ENCODE results near the gene RASA3.
"Not testable (repeated sequence)": the region's sequence is repeated elsewhere in the genome, so short reads cannot be mapped to it uniquely, and the experiment has no call there.

Gene RASA3

DNA sequence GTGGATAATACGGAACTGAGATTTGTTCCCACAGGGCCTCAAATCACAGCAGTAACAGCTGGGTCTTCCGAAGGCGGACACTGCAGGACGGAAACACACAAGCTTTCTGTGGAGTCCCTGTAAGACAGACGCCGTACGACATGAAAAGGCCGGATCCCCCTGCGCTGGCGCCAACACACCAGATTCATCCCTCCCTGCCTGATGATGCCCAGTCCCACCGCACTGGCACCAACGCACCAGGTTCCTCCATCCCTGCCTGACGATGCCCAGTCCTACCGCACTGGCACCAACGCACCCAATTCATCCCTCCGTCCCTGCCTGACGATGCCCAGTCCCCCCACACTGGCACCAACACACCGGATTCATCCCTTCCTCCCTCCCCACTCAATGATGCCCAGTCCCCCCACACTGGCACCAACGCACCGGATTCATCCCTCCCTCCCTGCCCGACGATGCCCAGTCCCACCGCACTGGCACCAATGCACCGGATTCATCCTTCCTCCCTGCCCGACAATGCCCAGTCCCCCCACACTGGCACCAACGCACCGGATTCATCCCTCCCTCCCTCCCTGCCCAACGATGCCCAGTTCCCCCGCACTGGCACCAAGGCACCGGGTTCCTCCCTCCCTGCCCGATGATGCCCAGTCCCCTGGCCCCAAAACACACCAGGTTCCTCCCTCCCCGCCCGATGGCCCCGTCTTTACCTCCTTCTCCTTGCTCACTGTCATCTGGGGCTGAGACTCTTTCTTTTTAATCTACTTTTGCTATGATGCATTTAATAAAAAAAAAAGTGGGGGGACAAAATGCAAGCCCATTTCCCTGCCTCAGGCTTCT lies 55.1 kb downstream of the RASA3 start:
- DNase-seq = no peak

DNA sequence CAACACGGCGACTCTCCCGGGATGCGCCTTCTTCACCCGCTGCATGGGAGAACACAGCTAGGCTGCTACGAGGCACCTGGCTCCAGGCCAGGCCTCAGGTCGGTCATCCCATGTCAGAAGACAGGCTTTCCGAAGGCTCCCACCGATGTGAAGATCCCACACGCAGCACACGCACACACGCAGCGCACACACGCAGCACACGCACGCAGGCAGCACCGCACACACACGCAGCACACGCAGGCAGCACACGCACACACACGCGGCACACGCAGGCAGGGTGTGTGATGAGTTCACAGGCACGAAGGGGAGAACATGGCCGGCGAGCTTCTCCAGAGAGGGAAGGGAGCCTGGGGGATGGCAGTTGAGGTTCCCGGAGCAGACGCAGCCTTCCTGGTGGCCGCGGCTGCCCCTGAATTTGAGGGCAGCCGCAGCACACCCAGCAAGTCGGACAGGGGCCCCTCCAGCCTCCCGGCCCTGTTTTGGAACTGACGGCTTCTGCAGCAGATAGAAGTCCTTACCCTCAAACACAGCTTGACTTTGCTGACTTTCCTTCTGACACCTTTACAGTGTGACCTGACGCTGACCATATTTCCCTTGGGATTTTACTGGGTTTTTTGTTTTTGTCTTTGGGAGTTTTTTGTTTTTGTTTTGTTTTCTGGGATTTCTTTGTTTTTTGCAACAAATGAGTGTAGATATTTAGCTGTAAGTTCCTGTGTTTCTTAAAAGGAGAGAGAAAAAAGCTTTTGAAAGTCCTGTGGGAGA lies 55.9 kb downstream of the RASA3 start:
- DNase-seq = no peak

DNA sequence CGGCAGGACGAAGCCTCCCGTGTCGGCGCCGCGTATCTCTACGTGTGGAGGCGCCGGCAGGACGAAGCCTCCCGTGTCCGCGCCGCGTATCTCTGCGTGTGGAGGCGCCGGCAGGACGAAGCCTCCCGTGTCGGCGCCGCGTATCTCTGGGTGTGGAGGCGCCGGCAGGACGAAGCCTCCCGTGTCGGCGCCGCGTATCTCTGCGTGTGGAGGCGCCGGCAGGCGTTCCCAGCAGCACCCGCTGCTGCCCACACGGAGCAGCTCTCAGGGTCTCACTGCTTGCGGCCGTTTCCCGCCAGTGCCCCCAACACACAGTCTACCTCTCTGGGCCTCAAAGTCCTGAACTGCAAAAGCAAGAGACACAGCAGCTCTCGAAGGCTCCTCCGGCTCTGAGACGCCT lies 56.6 kb downstream of the RASA3 start:
- DNase-seq = not testable (repeated sequence)

DNA sequence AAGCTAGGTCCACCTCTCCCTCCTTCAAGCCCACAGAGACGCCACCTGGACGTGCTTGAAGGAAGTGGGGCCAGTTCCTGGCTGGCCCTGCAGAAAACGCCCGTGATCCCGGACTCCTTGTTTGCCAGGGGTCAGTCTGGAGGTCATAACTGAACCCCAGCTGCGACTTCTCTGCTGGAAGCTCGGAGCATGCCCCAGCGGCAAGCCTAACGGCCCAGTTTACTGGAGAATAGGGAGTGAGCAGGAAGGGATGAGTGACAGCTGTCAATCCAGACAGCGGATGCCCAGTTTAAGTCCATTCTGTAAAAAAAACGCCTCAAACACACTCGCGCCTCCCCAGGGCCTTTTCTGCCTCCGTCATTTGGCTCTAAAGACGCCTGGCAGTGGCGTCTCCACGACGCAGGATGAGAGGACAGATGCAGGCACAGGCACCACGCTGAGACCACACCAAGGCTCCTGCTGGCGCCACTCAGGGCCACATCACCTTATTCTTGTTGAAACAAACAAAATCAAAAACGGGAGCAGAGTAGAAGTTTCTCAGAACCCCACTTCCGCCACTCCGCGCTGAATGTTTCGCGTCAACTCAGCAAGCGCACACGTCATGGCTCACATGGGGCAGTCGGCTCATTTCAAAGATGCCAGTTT lies 57.6 kb downstream of the RASA3 start:
- no peak for DNase-seq

DNA sequence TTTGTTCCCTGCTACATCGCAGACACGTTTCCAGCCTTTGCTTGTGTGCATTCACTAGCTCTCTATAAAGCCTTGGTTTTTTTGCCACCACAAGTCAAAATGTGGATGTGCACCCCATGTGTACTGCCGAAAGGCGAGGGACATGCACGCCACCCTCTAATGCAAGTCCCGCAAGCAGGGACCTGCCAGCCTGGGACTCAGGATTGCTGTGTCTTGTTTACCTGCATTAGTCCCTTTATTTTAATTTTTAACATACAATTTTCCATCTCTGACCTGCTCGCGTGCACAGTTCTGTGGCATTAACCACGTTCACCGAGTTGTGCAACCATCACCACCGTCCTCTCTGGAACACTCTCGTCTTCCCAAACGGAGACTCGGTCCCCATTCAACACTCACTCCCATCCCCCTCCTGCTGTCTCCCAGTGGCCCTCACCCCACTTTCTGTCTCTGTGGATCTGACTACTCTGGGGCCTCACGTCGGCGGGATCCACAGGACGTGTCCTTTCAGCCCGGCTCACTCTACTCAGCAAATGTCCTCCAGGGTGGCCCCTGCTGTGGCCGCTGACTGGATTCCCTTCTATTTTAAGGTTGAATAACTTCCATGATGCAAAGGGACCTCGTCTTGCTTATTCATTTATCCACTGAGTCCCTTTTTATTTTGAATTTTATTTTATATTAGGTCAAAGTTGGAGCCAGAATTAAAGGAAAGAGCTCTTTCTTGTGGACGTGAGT lies 58.4 kb downstream of the RASA3 start:
- no peak for DNase-seq

DNA sequence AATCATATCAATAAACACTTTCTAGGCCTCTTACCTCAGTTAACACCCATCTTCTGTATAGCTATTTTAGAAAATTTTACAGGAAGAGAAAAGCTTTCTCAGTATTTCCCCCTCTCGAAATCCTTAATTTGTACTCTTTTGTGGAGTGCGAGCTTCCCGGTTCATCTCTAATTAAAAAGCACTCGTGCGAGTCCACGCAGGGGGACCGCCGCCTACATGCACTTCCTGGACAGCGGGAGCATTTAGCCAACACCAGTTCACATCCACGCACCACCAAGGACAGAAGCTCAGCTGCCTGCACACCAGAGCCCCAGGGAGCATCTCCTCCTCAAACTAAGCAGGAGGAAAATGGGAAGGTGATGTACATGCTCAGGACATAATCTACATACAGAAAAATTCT lies 60.0 kb downstream of the RASA3 start:
- DNase-seq = no peak

DNA sequence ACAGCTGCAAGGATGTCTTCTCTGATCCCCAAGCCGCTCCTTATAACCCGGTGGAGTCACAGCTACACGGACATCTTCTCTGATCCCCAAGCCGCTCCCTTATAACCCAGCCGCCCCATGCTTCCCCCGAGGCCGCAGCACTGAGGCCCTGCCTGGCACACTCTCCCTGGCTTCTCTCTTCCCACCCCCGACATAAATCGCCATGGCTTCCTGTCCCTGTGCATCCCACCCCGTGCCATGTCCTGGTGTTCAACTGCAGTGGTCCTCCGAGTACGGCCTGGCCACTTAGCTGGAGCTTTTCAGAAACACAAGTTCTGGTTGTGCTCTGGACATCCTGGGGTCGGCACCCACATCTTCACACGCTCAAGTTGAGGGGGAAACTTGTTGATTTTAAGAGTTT lies 60.4 kb downstream of the RASA3 start:
- no peak for DNase-seq

DNA sequence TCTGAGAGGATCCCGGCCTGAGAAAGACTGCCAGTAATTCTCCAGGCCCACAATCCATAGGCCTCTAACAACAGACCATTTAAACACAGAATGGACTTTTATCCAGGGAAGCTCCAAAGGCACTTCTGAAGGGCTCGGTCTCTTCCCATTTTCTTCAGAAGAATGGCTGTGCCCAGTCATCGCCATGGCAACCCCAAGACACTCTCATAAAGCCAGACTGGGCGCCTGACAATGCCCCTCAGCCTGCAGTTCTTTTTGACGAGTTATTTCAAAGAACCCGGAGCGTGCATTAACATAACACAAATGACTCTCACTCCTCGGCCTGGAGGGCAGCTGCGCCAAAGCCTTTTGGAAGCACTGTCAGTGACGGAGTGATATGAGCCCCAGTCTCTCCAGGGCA lies 61.0 kb downstream of the RASA3 start:
- no peak for DNase-seq

DNA sequence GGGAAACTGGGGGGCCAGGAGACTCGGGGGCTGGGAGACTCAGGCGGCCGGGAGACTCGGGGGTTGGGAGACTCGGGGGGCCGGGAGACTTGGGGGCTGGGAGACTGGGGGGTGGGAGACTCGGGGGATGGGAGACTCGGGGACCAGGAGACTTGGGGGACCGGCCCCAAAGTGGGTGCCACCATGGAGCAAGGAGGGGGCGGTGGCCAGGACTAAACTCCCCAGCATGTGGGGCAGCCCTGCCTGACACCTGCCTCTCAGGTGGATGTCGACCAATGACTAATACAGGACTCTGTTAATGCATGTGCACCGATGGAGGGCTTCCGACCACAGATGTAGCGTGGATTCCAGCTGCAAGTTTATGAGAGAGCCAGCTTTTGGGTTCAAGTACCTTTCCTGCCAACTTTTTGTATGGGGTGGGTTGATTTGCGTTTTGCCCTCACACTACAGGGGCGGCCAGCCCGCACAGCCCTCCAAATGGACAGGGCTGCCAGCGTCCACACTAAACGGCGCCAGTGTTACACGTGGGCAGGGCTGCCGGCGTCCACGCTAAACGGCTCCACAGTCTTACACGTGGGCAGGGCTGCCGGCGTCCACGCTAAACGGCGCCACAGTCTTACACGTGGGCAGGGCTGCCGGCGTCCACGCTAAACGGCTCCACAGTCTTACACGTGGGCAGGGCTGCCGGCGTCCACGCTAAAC lies 62.2 kb downstream of the RASA3 start:
- DNase-seq = no peak

DNA sequence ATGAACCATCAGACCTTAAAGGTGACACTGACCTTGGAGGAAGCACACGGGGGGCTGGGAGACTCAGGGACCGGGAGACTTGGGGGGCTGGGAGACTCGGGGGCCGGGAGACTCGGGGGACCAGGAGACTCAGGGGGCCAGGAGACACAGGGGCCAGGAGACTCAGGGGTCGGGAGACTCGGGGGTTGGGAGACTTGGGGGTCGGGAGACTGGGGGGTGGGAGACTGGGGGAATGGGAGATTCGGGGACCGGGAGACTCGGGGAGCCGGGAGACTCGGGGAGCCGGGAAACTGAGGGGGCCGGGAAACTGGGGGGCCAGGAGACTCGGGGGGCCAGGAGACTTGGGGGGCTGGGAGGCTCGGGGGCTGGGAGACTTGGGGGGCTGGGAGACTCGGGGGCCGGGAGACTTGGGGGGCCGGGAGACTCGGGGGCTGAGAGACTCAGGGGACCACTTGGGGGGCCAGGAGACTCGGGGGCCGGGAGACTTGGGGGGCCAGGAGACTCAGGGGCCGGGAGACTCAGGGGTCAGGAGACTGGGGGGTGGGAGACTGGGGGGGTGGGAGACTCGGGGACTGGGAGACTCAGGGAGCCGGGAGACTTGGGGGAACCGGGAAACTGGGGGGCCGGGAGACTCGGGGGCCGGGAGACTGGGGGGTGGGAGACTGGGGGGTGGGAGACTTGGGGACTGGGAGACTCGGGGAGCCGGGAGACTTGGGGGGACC lies 62.9 kb downstream of the RASA3 start:
- DNase-seq = no peak

DNA sequence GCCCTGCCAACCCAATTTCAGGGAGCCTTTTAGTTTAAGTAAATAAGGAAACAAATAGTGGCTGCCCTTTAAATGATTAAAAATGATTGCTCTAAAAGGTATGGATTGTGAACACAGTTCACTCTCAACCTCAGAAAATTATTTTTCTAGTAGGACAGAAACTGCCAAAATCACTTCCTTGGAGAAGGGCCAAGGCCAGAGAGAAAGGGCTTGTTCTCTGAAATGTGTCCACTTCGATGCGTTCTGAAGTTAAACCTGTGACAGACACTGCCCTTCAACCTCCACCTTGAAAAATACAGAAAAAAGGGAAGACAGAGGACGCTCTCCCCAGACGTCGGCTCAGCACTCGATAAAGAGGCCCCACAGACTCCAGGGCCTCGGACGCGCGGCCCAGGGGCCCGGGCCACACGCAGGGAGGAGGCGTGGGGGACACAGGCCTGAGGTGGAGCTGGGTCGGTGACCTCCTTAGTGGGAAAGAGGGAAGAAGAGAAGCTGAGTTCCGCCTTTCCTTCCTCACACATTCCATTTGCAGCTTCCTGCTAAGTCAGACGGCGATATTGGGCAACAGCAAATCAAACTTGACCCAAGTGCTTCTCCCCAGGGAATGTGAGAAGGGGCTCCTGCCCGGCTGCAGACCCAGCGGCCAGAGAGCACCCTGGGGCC lies 63.6 kb downstream of the RASA3 start:
- DNase-seq = no peak

DNA sequence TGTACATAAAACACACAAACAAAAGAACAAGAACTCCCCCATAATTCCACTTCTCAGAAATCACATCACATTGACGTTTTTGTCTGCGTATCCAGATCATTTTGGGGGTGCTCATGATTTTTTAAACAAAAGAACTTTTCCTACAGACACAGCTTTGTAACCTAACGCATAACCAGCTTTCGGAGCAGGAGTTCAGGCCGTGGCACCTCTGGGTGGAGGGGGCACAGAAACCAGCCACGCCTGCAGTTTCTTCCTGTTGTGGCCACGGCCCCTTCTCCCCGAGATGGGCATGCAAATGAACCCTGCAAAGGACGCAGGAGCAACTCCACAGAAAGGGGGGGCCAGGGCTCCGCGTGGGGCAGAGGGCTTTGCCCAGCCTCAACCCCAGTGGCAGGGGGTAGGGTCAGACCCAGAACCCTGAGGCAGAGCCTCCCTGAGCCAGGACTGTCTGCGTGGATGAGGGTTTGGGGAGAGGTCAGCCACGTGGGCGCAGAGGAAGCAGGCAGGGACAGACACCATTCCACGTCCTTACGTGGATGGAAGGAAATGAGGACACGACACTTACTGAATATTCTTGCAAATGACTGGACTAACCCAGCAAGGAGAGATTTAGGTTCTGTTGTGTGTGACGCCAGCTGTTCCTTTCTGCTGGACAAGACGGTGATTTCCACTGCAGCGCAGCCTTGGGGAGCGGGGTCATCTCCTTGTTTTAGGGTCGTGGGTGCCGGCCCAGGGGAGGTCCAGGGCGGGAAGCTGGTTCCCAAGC lies 64.4 kb downstream of the RASA3 start:
- DNase-seq = peak; percentile 43

DNA sequence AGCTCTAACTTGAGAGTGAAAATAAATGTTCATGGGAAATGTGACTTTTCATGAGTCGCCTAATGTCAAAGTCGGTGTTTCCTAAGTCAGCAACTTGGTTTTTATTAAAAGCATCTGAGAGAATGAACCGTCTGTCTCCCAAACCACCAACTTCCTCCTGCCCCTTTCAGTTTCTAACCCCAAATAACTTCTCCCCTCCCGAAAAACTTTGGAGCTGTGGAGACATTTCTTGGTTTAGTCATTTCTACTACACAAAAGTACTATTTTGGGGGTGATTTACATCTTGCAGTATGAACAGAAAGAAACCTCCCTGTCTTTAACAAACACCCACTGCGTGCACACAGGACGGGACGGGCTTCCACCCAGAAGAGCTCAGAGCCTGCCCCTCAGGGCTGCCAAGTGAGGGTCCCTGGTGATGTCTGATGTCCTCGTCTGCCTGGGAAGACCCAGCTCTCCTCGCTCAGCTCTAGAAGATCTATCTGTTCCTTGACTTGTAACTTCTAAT lies 65.0 kb downstream of the RASA3 start:
- peak; percentile 25 for DNase-seq

DNA sequence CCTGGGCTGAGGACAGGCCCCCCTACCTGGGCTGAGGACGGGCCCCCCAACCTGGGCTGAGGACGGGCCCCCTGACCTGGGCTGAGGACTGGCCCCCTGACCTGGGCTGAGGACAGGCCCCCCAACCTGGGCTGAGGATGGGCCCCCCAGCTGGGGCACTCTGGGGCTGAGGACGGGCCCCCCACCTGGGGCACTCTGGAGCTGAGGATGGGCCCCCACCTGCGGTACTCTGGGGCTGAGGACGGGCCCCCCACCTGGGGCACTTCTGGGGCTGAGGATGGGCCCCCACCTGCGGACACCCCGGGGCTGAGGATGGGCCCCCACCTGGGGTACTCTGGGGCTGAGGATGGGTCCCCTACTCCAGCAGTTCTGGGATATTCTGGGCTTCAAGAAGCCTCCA lies 65.5 kb downstream of the RASA3 start:
- no peak for DNase-seq

DNA sequence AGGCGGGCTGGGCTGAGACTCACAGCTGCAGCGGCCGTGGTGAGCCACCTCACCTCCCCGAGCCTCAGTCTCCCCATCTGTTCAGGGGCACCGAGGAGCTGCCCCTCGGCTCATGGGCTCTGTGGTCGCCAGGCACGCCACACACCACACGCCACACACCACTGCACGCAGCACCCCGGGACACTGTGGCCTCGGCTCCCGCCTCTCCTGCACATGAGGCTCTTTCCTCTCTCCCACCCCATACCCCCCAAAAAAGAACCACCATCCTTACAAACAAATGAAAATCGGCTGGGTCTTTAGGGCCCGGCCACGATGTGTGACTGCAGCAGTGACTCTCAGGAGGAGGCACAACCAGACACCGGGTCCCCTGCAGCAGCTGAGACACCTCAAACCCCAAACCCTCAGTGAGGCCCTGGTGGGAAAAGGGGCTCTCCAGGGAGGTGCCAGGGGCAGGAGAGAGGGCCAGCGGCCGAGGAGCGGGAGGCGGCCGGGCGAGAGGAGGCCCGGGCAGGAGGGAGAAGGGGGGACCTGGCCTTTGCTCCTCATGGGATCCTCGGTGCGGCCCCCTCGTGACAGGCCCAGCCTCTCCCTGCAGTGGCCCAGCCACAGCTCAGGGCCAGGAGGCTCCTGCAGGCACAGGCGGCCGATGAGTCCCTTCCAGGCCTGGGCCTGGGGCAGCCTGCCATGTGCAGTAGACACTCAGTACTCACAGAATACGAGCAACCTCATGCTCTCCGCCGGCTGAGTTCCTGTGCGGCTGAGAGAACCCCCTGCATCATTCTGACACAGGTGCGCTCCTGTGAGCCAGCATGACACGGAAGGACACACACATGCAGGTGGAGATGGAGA lies 66.3 kb downstream of the RASA3 start:
- no peak for DNase-seq

DNA sequence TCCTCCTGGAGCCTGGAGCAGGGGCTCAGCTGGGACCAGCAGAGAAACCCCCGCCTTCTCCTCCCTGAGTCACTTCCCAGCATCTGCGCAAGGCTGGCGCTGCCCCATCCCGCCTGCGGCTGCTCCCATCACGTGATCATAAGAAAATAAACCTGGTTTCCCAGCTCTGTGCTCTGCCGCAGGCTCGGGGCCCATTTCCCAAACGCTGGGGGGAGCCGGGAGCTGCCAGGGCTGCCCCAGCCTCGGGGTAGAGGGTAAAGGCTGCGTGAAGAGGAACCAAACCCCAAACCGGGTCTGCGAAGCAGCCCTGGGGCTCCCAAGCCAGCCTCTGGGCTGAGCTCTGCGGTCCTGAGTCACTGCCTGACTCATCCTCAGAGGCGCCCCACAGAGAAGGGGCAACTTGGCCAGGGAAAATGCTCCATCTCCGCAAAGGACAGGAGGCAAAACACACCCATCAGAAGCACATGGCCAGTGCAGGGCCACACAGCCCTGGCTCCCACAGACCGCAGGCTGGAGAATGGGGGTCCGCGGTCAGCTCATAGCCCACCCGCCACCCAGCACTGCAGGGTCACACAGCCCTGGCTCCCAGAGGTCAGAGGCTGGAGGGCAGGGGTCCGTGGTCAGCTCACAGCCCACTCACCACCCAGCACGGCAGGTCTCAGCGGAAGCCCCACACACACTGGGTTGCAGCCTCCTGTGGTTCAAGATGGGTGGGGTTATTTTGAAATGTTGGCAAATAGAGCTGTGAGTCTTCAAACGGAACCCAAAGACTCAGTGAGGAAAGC lies 67.1 kb downstream of the RASA3 start:
- peak; percentile 65 for DNase-seq

DNA sequence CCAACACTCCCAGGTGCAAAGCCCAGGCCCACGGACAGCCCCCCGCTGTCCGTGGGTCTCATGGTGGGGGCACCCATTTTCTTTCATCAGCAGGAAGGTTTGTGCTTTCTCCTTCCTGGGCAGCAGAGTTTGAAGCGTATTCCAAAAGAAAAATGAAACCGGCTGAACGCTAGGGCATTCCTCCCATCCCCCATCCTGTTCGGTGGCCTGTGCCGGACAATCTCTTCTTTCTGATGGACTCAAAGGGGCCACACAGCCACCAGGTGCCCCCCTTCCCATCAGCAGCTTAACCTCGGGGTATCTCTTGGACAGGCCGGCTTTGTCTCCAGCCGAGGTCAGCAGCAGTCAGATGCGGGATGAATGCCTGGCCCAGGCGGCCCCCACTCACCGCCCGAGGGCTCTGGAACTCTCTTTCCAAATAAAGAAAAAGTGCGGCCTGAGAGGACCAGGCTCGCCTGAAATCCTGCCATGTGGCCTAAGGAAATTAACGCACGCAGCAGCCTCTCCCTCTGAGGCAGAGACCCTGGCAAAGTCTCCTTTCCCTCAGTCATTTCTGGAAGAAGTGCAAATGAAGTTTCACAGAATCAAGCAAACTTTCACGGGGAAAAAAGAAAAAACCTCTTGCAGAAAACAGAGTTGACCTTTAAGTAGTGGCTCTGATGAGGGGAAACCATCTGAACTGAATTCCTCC lies 67.8 kb downstream of the RASA3 start:
- no peak for DNase-seq
